ENCODE measurements around the gene PAK3. TPM values are rescaled to one million over a fixed set of nuclear protein-coding genes. Genes with fewer than 3 reads are reported as not detected.

PAK3 gene
- total RNA-seq, 1 experiment from 2014 or later: not detected

DNA sequence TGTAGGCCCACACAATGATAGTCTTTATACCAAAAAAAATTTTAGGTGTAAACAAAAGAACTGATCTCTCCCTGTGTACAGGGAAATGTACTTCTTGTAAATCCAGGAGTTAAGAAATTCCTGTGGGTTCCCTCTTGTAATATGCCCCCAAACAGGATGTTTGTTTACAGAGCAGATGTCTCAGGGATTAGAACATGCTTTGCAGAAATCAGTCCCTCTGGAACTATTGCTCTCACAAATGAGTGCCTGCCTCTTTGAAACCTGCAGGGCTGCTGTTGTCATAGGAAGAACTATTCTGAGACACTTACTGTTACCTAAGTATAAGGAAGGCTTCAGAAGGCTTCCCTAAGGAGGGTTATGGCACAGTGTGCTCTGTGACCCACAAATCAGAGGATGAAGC is 35.6 kb downstream of the PAK3 start:
- no peak for DNase-seq (ENCODE audit: low spot score)

DNA sequence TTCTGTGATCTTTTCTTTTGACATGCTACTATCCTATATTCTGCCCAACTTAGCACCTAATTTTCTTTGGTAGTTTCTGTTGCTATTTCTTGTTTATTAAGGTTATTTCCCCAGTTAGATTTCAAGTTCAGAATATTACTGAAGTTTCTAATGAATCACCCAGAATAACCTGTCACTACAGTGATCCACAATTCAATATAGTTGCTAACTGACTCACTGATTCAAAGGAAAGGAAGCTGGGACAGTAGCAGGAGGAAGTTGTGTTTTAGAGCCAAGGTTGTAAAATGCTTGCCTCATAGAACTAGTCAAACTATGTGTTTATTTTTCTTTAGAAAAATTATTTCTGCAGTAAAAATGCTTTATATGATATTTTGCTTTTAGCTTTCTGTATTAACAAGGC is 37.4 kb downstream of the PAK3 start:
- DNase-seq (ENCODE audit: low spot score): no peak

DNA sequence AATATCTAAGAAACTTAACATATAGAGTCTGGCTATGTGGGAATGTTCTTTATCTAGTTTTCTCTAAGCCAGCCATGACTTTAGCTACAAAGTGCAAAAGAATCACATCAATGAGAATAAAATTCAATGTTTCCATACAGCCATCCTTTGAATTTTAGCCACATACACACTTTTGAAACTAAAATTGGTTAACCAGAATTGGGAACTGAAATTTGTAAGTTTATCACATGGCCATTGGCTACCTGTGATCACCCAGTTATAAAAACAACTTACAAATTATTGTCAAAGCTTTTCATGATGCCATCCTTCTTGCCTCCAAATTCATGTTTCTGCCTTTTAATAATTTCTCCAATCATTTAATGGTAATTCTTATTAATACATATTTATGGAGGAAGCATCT is 49.9 kb downstream of the PAK3 start:
- no peak for DNase-seq (ENCODE audit: low spot score)

DNA sequence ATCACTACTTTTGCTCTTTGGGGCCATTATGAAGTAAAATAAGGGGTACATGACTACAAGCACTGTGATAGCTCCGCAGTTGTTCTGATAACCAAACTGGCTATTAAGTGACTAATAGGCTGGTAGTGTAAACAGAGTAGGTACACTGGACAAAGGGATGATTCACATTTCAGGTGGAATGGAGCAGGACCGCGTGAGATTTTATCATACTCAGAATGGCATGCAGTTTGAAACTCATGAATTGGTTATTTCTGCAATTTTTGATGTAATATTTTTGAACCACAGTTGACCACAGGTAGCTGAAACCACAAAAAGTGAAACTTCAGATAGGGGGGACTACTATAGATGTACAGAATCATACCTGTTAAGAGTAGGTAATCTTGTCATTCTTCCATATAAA is 55.8 kb downstream of the PAK3 start:
- no peak for DNase-seq (ENCODE audit: low spot score)

GRCh38 chrX:111159232-111159631 is 63.2 kb downstream of the PAK3 start:
- DNase-seq (ENCODE audit: low spot score): no peak

DNA sequence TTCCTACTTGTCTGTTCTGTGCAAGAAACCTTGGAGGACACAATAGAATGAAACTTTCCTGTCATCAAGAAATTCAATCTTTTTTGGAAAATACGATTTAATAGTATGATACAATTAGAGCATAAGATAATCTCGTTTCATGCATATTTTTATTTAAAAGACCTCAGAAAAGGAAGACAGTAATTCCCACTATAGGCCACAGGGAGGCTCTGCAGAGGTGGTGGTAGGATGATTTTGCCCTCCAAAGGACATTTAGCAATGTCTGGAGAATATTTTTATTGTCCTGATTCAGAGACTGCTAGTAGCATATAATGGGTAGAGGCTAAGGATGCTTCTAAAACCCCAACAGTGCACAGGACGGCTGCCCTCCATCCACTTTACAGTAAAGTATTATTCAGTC is 68.7 kb downstream of the PAK3 start:
- DNase-seq (ENCODE audit: low spot score): no peak

DNA sequence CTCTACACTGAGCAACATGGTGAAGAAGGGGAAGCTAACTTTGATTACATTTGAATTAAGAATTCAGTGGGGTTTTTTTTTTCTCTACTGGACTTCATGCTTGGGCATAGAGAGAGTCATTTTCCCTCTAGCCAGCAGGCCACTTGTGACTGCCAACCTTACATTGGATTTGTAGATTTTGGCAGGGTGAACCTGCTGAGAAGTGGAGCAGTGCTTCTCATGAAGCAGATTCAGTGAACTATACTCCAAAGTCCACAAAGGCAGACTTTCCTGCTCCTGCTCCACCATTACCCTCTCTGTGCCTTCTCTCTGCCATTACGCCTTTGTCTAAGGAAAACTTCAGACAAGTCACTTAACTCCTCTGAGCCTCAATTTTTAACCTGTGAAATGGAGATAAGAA is 69.9 kb downstream of the PAK3 start:
- no peak for DNase-seq (ENCODE audit: low spot score)

DNA sequence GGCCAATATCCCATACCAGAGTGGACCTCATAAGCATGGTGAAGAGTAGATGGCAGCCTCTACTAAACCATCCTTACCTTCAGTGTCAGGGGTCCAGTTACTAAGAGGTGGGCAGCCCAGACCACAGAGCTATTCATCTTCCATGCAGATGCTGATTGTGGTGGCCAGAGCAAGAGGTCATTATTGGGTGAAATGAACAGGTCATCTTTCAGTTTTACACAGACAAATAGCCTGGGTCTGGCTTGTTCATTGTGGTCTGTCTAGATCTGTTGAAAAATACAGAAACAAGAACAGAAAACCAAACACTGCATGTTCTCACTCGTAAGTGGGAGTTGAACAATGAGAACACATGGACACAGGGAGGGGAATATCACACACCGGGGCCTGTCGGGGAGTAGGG is 71.3 kb downstream of the PAK3 start:
- DNase-seq (ENCODE audit: low spot score): no peak

GRCh38 chrX:111168314-111168713 is 72.3 kb downstream of the PAK3 start:
- DNase-seq (ENCODE audit: low spot score): no peak

DNA sequence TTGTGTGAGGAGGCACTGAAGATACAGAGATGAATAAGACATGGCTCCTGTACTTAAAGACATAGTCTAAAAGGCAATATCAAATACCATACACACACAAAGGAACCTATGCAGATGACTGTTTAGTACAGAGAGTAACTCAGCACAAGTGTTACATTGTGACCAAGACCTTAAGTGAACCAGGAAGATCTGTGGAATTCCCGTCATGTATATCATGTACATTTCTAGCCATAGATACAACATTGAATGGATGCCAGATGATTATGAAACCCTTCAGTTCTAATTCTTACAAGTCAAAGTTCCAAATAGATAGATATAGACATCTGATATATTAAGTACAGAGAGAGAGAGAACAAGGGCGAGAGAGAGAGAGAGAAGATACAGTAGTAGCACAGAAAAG is 73.2 kb downstream of the PAK3 start:
- no peak for DNase-seq (ENCODE audit: low spot score)

- DNase-seq (ENCODE audit: low spot score): no peak
Observed at GRCh38 chrX:111170017-111170416, 74.0 kb downstream of the PAK3 start.

GRCh38 chrX:111180750-111181240 is 84.8 kb downstream of the PAK3 start:
- DNase-seq (ENCODE audit: low spot score): no peak

DNA sequence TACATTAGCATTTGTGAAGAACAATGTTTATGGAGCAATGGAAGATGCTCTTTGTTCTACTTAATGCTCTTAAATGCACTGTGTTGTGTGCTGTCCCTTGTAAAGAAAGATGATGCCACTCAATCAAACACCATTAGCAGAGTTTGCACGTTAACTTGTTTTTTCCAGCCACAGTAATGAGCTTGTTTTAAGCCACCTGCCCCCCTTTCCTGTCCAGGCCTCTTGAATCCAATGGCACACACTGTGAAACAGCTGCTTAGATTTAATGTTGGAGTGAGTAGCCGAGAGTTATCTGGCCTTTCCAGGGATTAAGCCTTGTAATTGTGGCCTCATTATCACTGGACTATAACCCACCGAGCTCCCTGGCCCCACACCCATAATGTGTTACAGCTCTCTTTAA is 86.0 kb downstream of the PAK3 start:
- DNase-seq (ENCODE audit: low spot score): no peak

DNA sequence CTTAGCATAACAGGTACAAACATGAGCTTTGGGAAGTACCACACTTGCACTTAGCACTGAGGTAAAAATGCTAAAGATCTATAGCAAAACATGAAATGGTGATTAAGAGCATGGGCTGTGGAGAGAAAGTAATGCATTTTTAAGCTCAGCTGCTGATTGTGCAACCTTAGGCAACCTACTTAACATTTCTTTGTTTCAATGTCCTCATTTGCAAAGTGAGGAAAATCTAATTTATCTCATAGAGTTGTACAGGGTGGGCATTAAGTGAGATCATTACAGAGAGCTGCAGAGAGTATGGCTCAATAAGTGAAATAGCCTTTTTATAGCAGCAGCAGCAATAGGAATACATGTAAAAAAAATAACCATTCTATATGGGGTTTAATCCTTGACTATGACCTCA is 87.0 kb downstream of the PAK3 start:
- no peak for DNase-seq (ENCODE audit: low spot score)

DNA sequence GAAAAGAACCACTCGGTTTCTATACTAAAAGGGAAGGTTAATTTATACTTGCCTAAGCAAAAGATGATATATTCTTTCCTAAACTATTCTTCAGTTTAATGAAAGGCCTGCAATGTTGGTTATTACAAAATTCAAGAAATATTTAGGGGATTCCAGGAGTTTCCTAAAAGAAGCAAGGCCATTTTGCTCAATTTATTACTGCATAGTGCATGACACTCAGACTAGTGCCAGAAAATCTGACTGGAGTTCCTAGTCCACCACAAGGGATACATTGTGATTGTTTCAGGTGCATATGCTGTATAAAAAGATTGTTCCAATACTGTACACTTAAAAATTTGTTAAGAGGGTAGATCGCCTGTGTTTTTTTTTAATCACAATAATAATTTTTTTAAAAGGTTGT is 95.6 kb downstream of the PAK3 start:
- no peak for DNase-seq (ENCODE audit: low spot score)

- no peak for DNase-seq (ENCODE audit: low spot score)
Observed at GRCh38 chrX:111199505-111199904, 103.5 kb downstream of the PAK3 start.

DNA sequence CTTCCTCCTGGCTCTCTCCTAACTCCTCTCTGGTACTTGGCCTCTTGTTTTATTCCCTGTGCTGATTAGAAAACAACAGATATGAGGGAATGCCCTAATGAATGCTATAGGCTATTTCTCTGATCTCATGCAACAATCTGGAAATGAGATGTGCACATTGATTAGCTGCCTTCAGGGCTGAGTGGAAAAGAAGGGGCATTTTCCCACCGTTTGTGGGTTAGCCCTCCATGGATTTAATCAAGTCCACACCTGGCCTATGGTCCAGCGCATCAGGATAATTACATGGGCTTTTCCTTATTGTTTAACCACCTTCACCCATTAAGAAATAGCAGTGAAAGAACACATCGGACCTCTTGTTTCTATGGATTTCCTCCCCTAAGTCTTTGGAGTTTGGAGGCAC is 104.3 kb downstream of the PAK3 start:
- no peak for DNase-seq (ENCODE audit: low spot score)

- no peak for DNase-seq (ENCODE audit: low spot score)
Observed at GRCh38 chrX:111207851-111208250, 111.9 kb downstream of the PAK3 start.

- DNase-seq (ENCODE audit: low spot score): no peak
Observed at GRCh38 chrX:111216293-111216801, 120.4 kb downstream of the PAK3 start.

- peak; percentile 0 for DNase-seq (ENCODE audit: low spot score)
Observed at GRCh38 chrX:111244235-111244750, 148.3 kb downstream of the PAK3 start.

DNA sequence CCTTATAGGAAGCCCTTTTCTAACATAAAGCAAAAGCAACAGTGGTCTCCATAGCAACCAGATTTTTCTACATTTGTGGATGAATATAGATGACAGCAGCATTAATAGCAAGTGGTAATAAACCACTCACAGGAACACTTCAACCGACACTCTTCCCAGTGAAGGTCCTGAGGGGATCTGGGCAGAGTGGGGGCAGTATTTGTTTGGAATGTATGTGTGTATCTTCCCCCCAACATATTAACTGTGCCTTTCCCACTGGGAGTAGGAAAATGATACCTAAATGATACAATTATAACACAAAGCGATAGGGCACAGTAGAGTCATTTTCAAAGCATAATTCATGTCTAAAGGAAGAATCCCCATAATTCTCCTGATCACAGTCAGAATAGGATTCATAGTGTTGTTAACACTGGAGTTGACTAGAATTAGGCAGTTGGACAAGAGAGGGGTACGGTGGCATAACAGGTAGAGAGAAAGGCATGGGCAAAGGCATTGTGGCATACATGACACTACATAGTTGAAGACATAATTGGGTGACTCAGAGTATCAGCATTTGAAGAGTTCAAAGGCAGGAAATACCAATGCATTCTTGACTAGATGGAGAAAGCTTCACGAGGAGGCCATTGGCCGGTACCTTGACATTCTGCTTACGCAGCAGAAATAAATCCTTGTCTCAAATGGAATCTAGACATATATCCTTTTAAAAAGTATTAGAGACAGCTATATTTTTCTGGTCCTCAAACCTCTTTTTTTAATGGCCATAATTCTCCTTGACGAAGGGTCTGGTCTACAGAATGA is 159.1 kb downstream of the PAK3 start:
- peak; percentile 6 for DNase-seq (ENCODE audit: low spot score)

GRCh38 chrX:111257733-111258132 is 161.7 kb downstream of the PAK3 start:
- no peak for DNase-seq (ENCODE audit: low spot score)

GRCh38 chrX:111259559-111259958 is 163.6 kb downstream of the PAK3 start:
- no peak for DNase-seq (ENCODE audit: low spot score)

GRCh38 chrX:111260451-111260850 is 164.5 kb downstream of the PAK3 start:
- DNase-seq (ENCODE audit: low spot score): no peak

All from A172 (cell line).